Esophagus squamous epithelium (tissue), 5 donors: ENCODE data around the gene DNAJB8. TPM values are rescaled to one million over a fixed set of nuclear protein-coding genes. Genes with fewer than 3 reads are reported as not detected.

Experiments
- DNase-seq: peaks from one replicate; lab custom pipeline; 2025; lab: John Stamatoyannopoulos, UW
- H3K27ac ChIP-seq, 4 donors: fragments of 200-600 bp; sonication (generic); one replicate each; pipeline ENCODE4 v1.5.1; 2016 to 2019; ENCODE audit warnings: mild to moderate bottlenecking in 1 of 4
- H3K27me3 ChIP-seq, 4 donors: fragments of 200-600 bp; sonication (generic); 1 replicate in 3 of 4; 2 replicates in 1 of 4; pipeline versions ENCODE4 v1.5.1 to v1.6.0; 2017 to 2021; ENCODE audit warnings: antibody characterized with exemption in 1 of 4
- H3K36me3 ChIP-seq, 3 donors: fragments of 200-600 bp; sonication (generic); one replicate each; pipeline ENCODE4 v1.5.1; 2016 to 2019
- H3K4me1 ChIP-seq, 3 donors: fragments of 200-600 bp; sonication (generic); one replicate each; pipeline ENCODE4 v1.5.1; 2017 to 2019
- H3K4me3 ChIP-seq, 4 donors: fragments of 200-600 bp; sonication (generic); 1 replicate in 3 of 4; 2 replicates in 1 of 4; pipeline ENCODE4 v1.5.1; 2016 to 2019; ENCODE audit warnings: mild to moderate bottlenecking in 2 of 4, moderate library complexity in 1 of 4
- H3K9me3 ChIP-seq, 3 donors: fragments of 200-600 bp; sonication (generic); one replicate each; pipeline ENCODE4 v1.5.1; 2016 to 2019
- CTCF ChIP-seq, 6 experiments: fragments of 450-650 bp in 4 of 6; fragments of 200-600 bp in 2 of 6; sonication (generic) in 2 of 6; IDR thresholded peaks; one replicate each; pipeline ENCODE4 v1.5.1; 2016 to 2019; ENCODE audit warnings: antibody characterized with exemption in 6 of 6, mild to moderate bottlenecking in 4 of 6, moderate library complexity in 4 of 6
- POLR2A ChIP-seq, 4 donors: fragments of 450-650 bp; IDR thresholded peaks; one replicate each; pipeline ENCODE4 v1.6.1; 2017; ENCODE audit warnings: antibody characterized with exemption in 4 of 4, mild to moderate bottlenecking in 4 of 4, moderate library complexity in 3 of 4
- WGBS, 2 donors: methylation state at CpG; one replicate each; pipeline ENCODE4 v1.1.5; 2018; 5-methylcytosine and 5-hydroxymethylcytosine counted together
- intact Hi-C: fragments of 100-400 bp; cut with DNase I; formaldehyde crosslinking; loops from one replicate; pipeline ENCODE4 v1.15.0; 2022
- total RNA-seq, 4 donors: library from RNA; depleted of rRNA; stranded (reverse); fragments of >200 nt; gene quantifications; one replicate each; pipeline ENCODE4 v1.1.0, GENCODE V29; 2016
- donor health status: DM: yes; HTN: yes; CAD: no.

Gene DNAJB8
- total RNA-seq, 4 donors from 2014 or later = not detected

GRCh38 chr3:128501431-128501830 lies 34.7 kb upstream of the DNAJB8 start:
- H3K27ac ChIP-seq = no peak overlapping the region
- H3K9me3 ChIP-seq = no peaks in the 10 kb centered on the region
- H3K36me3 ChIP-seq = no peaks in the 10 kb centered on the region
- 60 to 67% methylated on average over 3 of the region's 3 CpGs for WGBS, 2 donors
- TF ChIP-seq CTCF (IDR thresholded peaks at IDR 0.05) = no peak
- TF ChIP-seq POLR2A (IDR thresholded peaks at IDR 0.05) = no peak
- peaks cover 6 to 25% (median 12%) of the 10 kb centered on the region in 3 donors for H3K4me1 ChIP-seq
- no peak for DNase-seq
- H3K27me3 ChIP-seq = peaks cover 0 to 94% (median 18%) of the 10 kb centered on the region in 4 donors
- intact Hi-C loops = no loop called here
- no peak overlapping the region for H3K4me3 ChIP-seq

- no peak overlapping the region for H3K4me3 ChIP-seq
- intact Hi-C loops = no loop called here
- no peaks in the 10 kb centered on the region for H3K9me3 ChIP-seq
- no peaks in the 10 kb centered on the region for H3K36me3 ChIP-seq
- H3K27me3 ChIP-seq = peaks cover 0 to 100% (median 18%) of the 10 kb centered on the region in 4 donors
- TF ChIP-seq CTCF (IDR thresholded peaks at IDR 0.05) (no peak), POLR2A (IDR thresholded peaks at IDR 0.05) (no peak)
- no peak overlapping the region for H3K27ac ChIP-seq
- H3K4me1 ChIP-seq = peaks cover 6 to 27% (median 12%) of the 10 kb centered on the region in 3 donors
- WGBS, 2 donors = 75 to 77% methylated on average over 4 of the region's 4 CpGs
- no peak for DNase-seq
Measured at GRCh38 chr3:128500556-128500955, 33.9 kb upstream of the DNAJB8 start.

GRCh38 chr3:128499724-128500275 lies 33.1 kb upstream of the DNAJB8 start:
- Histone ChIP-seq H3K9me3 (no peaks in the 10 kb centered on the region), H3K36me3 (no peaks in the 10 kb centered on the region), H3K27ac (no peak overlapping the region), H3K4me3 (no peak overlapping the region), H3K27me3 (peaks cover 0 to 100% (median 18%) of the 10 kb centered on the region in 4 donors), H3K4me1 (peaks cover 6 to 27% (median 12%) of the 10 kb centered on the region in 3 donors)
- 62 to 81% methylated on average over 3 to 4 of the region's 4 CpGs for WGBS, 2 donors
- intact Hi-C loops = loop anchor here (5.0 to 10.0 kb wide), 2 partner anchors 72 to 405 kb away; no protein-coding TSS in a partner anchor
- TF ChIP-seq POLR2A (IDR thresholded peaks at IDR 0.05) (no peak), CTCF (IDR thresholded peaks at IDR 0.05) (no peak)
- DNase-seq = no peak

- Histone ChIP-seq H3K27ac (no peak overlapping the region), H3K9me3 (no peaks in the 10 kb centered on the region), H3K36me3 (no peaks in the 10 kb centered on the region), H3K27me3 (peaks cover 0 to 100% (median 18%) of the 10 kb centered on the region in 4 donors), H3K4me1 (peaks cover 6 to 27% (median 12%) of the 10 kb centered on the region in 3 donors), H3K4me3 (no peak overlapping the region)
- TF ChIP-seq CTCF (IDR thresholded peaks at IDR 0.05) (no peak), POLR2A (IDR thresholded peaks at IDR 0.05) (no peak)
- 61 to 66% methylated on average over 7 to 9 of the region's 15 CpGs for WGBS, 2 donors
- no peak for DNase-seq
- intact Hi-C loops = loop anchor here (5.0 to 10.0 kb wide), 2 partner anchors 72 to 404 kb away; no protein-coding TSS in a partner anchor
Measured at GRCh38 chr3:128498901-128499530, 32.3 kb upstream of the DNAJB8 start.

- Histone ChIP-seq H3K27ac (no peak overlapping the region), H3K4me1 (peaks cover 6 to 35% (median 12%) of the 10 kb centered on the region in 3 donors), H3K27me3 (peaks cover 3 to 100% (median 23%) of the 10 kb centered on the region in 4 donors), H3K4me3 (peak overlapping the region; percentile 26 to 69 (median 47)), H3K36me3 (no peaks in the 10 kb centered on the region), H3K9me3 (no peaks in the 10 kb centered on the region)
- 21 to 29% methylated on average over 5 of the region's 5 CpGs for WGBS, 2 donors
- intact Hi-C loops = loop anchor here (5.0 to 10.0 kb wide), 2 partner anchors 71 to 403 kb away; no protein-coding TSS in a partner anchor
- DNase-seq = no peak
- no peak for TF ChIP-seq CTCF (IDR thresholded peaks at IDR 0.05)
- no peak for TF ChIP-seq POLR2A (IDR thresholded peaks at IDR 0.05)
Measured at GRCh38 chr3:128498127-128498626, 31.5 kb upstream of the DNAJB8 start.
